Mucosa of descending colon (tissue), 3 donors: ENCODE results near the gene LSS. TPM values are rescaled to one million over a fixed set of nuclear protein-coding genes. Genes with fewer than 3 reads are reported as not detected.

Experiments
- ATAC-seq: fragments of 200-7000 bp; cut with Tn5 transposase; one replicate; pipeline ENCODE4 v1.9.1; 2020; ENCODE audit warnings: mild to moderate bottlenecking, moderate library complexity
- DNase-seq, 3 donors: peaks; one replicate each; pipeline ENCODE4 v3.0.0-alpha.2; 2020
- H3K36me3 ChIP-seq: fragments of 200-600 bp; one replicate; pipeline ENCODE4 v1.8.0; 2021; ENCODE audit warnings: low read depth, mild to moderate bottlenecking
- H3K4me1 ChIP-seq: fragments of 200-600 bp; one replicate; pipeline ENCODE4 v1.8.0; 2021; ENCODE audit warnings: low read depth, mild to moderate bottlenecking
- H3K4me3 ChIP-seq: fragments of 200-600 bp; one replicate; pipeline ENCODE4 v1.8.0; 2021; ENCODE audit warnings: mild to moderate bottlenecking
- H3K9me3 ChIP-seq: fragments of 200-600 bp; one replicate; pipeline ENCODE4 v1.8.0; 2021; ENCODE audit warnings: mild to moderate bottlenecking
- CTCF ChIP-seq: fragments of 200-600 bp; IDR thresholded peaks from one replicate; pipeline ENCODE4 v1.8.0; 2022; ENCODE audit warnings: antibody characterized with exemption, mild to moderate bottlenecking
- intact Hi-C, 2 donors: fragments of 100-400 bp; cut with DNase I in 1 of 2; cut with micrococcal nuclease in 1 of 2; formaldehyde crosslinking; loops; one replicate each; pipeline versions ENCODE4 v1.11.0 to v1.11.1; 2022; cut with DNase I, micrococcal nuclease
- total RNA-seq, 3 donors: library from RNA; stranded (reverse); fragmentation: NEBNext Ultra II Directional in 2 of 3; extraction: Animal tissue kit (Norgen Biotek cat#: 25700) in 2 of 3; gene quantifications; one replicate each; pipeline versions ENCODE4 v1.2.1 to v1.2.4, GENCODE V29; 2021 to 2023
- donor health status: DM: no; HTN: no; CAD: no; lungs with moderate emphysema.
- donor health status: DM: no; HTN: no; CAD: no.
- donor health status: DM: no; HTN: yes; CAD: no.

LSS gene
- total RNA-seq, 3 donors from 2014 or later = 72.6 to 84.8 (median 81.1) TPM

GRCh38 chr21:46151989-46152926 lies 76.3 kb downstream of the LSS start:
- no peak overlapping the region for H3K4me3 ChIP-seq
- ATAC-seq (no peak), DNase-seq (peak; percentile 0 to 42 (median 13))
- TF ChIP-seq CTCF = no peak
- H3K9me3 ChIP-seq = no peaks in the 10 kb centered on the region
- H3K36me3 ChIP-seq = no peaks in the 10 kb centered on the region
- intact Hi-C loops = no loop called here
- peaks cover 10% of the 10 kb centered on the region for H3K4me1 ChIP-seq

DNA sequence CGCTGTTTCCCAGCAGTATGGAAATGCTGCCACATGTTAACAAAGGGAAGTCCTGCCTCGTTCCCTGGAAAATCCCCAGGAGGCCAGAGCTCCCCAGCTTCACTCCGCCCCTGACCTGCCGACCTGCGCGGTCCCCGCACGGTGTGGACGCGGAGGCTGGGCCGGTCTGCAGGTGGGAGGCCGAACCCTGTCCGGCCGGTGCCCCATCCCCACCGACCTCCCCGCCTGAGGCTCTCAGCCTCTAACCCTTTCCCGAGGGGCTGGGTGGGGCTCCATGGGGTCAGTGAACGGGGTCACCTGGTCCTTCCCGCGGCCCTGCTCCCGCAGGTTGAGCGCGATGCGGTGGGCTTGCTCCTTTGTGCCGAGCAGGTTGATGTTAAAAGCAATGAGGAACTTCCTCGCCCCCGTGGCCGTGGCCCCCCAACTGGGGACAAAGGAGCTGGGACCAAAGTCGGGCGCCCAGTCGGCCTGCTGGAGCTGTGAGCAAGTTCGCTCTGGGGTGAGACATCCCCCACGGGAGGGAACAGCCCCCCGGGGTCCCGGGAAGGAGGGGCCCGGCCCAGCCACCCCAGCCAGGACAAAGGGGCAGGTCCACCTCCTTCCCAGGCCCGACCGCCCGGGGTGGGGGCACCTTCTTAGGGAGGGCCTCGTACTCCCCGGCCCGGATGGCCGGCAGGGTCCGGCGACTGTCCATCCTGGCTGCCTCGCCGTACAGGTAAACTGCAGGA lies 77.1 kb downstream of the LSS start:
- Histone ChIP-seq H3K4me3 (no peak overlapping the region), H3K4me1 (peaks cover 10% of the 10 kb centered on the region), H3K9me3 (no peaks in the 10 kb centered on the region), H3K36me3 (no peaks in the 10 kb centered on the region)
- ATAC-seq (no peak), DNase-seq (peak in 2 of 3 donors; percentile 11 to 40)
- intact Hi-C loops = no loop called here
- TF ChIP-seq CTCF = no peak

DNA sequence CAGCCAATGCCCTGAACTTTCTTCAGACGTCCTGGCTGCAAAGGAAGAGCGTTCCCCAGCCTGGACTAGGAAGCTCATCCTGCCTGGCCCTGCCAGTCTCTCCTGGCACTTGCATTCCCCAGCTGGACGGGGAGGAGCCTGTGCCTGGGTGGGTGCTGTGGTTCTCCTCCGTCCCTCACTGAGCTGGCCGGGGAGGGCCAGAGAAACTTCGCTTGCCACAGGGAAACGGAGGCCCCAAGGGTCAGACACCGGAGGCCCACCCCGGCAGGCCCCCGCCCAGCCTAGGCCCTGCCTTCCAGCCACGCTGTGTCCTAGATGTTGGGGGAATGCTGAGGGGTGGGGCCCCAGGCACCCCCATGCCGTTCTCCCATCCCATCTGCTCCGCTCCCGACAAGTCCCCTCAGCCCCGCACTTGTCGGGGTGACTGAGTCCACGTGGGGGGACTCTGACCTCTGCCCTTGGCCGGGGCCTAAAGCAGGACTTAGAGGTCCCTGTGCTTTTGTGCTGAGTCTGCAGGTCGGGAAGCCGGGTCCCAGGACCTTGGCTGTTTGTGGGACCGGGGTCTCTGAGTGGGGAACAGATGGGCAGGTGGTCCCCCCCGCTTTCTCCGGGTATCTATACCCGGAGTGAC lies 78.0 kb downstream of the LSS start:
- Histone ChIP-seq H3K36me3 (no peaks in the 10 kb centered on the region), H3K4me1 (peaks cover 10% of the 10 kb centered on the region), H3K9me3 (no peaks in the 10 kb centered on the region), H3K4me3 (no peak overlapping the region)
- peak in 2 of 3 donors; percentile 13 to 38 for DNase-seq
- intact Hi-C loops = no loop called here
- no peak for ATAC-seq
- TF ChIP-seq CTCF = no peak

DNA sequence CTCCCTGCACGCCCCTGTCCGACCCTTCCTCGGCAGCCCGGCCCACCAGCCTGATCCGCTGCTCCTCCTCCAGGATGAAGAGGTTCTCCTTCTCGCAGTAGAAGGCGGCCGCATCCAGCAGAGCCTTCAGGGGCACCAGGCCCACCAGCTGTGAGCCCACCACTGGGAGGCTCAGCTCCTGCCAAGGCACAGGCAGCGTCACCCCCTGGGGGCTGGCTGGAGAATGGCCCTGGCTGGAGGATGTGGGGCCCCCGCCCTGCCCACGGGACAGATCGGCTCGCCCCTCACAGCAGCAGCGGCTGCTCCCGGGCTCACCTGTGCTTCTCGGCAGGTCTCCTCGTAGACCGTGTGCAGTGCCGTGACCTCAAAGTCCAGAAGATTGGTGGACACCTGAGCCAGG lies 78.5 kb downstream of the LSS start:
- Histone ChIP-seq H3K36me3 (no peaks in the 10 kb centered on the region), H3K4me1 (peaks cover 10% of the 10 kb centered on the region), H3K9me3 (no peaks in the 10 kb centered on the region), H3K4me3 (no peak overlapping the region)
- TF ChIP-seq CTCF = no peak
- DNase-seq (peak in 2 of 3 donors; percentile 16 to 41), ATAC-seq (no peak)
- intact Hi-C loops = no loop called here

DNA sequence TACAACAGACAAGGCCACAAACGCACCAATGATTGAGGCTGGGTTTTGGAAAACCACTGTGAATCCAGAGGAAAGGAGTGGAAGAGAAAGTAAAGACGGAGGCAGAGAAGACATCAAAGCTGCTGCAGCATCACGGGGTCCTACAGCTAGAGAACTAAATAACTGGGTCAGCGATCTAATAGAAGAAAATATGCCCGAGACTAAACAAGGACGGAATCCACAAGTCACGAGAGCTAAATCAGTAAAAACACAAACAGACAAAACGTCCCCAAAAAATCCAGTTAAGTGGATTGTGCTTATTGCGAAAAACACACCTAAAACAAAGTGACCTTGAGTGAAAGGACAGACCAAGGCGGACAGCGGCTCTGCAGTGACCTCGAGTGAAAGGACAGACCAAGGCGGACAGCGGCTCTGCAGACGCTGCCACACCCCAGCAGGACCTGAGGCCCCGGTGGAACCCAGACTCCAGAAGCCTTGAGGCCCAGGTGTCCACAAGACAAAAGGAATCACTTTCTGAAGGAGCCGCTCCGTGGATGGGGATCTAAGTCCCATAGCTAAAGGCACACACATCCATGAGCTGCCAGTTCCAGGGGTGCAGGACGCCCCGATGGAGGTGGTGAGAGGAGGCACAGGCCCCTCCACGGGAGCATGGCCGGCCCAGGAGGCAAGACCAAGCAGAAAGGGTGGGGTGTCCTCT lies 79.2 kb downstream of the LSS start:
- H3K4me1 ChIP-seq = peaks cover 10% of the 10 kb centered on the region
- ATAC-seq (no peak), DNase-seq (peak in 2 of 3 donors; percentile 14 to 22)
- TF ChIP-seq CTCF = no peak
- intact Hi-C loops = no loop called here
- no peak overlapping the region for H3K4me3 ChIP-seq
- H3K36me3 ChIP-seq = no peaks in the 10 kb centered on the region
- no peaks in the 10 kb centered on the region for H3K9me3 ChIP-seq
